ENCODE results near the gene ZNF524.

- TF ChIP-seq POLR2A (IDR thresholded peaks at IDR 0.05) (no peak), CTCF (IDR thresholded peaks at IDR 0.05) (no peak), EP300 (IDR thresholded peaks at IDR 0.05) (no peak)
Observed at GRCh38 chr19:55648585-55649267, 48.6 kb downstream of the ZNF524 start.

All from tibial nerve (tissue), 4 donors.